A549 (cell line): ENCODE measurements around the gene GNAO1.

Experiments
- CHD2 ChIP-seq: fragments of 150-350 bp; IDR thresholded peaks from 2 replicates; pipeline ENCODE4 v1.6.1; 2014; ENCODE audit warnings: low read length; ENCODE audit not compliant: partially characterized antibody
- CHD4 ChIP-seq: fragments of 200-600 bp; sonication (generic); IDR thresholded peaks from 2 replicates; pipeline ENCODE4 v1.6.1; 2016; ENCODE audit warnings: antibody characterized with exemption, mild to moderate bottlenecking, borderline replicate concordance
- EP300 ChIP-seq, 2 experiments: fragments of >200 bp; sonication (Bioruptor Twin); formaldehyde crosslinking; IDR thresholded peaks; 2 replicates in 1 of 2; 3 replicates in 1 of 2; pipeline ENCODE4 v1.6.1; 2016 to 2017
- HDAC2 ChIP-seq: fragments of 200-600 bp; sonication (generic); IDR thresholded peaks from 2 replicates; pipeline ENCODE4 v1.6.1; 2016
- MYC ChIP-seq: IDR thresholded peaks from 2 replicates; pipeline ENCODE4 v1.6.1; 2012; ENCODE audit warnings: mild to moderate bottlenecking, inconsistent platforms, low read length, improper control_type of control experiment, borderline replicate concordance
- NR3C1 ChIP-seq: fragments of >200 bp; sonication (Bioruptor Twin); formaldehyde crosslinking; IDR thresholded peaks from 3 replicates; pipeline ENCODE4 v1.6.1; 2017
- TP53 ChIP-seq: fragments of 250-450 bp; sonication (Bioruptor Pico); IDR thresholded peaks from 2 replicates; pipeline ENCODE4 v1.5.0; 2021; ENCODE audit warnings: mild to moderate bottlenecking, moderate library complexity
- TF ChIP-seq, protein P1 (sequence below): fragments of 200-600 bp; sonication (generic); IDR thresholded peaks from 2 replicates; pipeline ENCODE4 v1.6.1; 2016; ENCODE audit warnings: antibody characterized with exemption, mild to moderate bottlenecking, moderate library complexity
- TF ChIP-seq, protein P2 (sequence below): fragments of >200 bp; sonication (Bioruptor Twin); formaldehyde crosslinking; IDR thresholded peaks from 3 replicates; pipeline ENCODE4 v1.5.1; 2016

DNA sequence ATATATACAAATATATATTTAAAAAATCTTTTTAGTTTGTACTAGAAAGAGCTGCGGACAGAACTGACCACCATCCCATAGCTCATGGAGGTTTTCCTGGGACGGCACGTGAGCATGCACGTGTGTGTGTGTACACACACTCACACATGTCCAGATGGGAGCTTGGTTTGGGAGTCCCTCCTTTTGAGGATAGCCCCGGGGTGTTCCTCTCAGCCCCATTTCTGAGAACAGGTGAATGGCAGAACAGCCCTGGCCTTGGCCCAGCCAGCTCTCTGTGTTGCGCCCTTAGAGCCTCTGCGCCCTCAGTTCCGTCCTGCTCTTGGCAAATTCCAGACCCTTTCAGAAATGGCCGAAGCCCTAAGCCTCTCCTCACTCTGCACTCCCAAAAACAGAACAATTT is 163.9 kb downstream of the GNAO1 start:
- TF ChIP-seq EP300 (IDR thresholded peaks at IDR 0.05) (no peak), CHD2 (no peak), CHD4 (no peak), NR3C1 (no peak), TP53 (no peak), HDAC2 (no peak), MYC (no peak)
- TF ChIP-seq, protein P1, sequence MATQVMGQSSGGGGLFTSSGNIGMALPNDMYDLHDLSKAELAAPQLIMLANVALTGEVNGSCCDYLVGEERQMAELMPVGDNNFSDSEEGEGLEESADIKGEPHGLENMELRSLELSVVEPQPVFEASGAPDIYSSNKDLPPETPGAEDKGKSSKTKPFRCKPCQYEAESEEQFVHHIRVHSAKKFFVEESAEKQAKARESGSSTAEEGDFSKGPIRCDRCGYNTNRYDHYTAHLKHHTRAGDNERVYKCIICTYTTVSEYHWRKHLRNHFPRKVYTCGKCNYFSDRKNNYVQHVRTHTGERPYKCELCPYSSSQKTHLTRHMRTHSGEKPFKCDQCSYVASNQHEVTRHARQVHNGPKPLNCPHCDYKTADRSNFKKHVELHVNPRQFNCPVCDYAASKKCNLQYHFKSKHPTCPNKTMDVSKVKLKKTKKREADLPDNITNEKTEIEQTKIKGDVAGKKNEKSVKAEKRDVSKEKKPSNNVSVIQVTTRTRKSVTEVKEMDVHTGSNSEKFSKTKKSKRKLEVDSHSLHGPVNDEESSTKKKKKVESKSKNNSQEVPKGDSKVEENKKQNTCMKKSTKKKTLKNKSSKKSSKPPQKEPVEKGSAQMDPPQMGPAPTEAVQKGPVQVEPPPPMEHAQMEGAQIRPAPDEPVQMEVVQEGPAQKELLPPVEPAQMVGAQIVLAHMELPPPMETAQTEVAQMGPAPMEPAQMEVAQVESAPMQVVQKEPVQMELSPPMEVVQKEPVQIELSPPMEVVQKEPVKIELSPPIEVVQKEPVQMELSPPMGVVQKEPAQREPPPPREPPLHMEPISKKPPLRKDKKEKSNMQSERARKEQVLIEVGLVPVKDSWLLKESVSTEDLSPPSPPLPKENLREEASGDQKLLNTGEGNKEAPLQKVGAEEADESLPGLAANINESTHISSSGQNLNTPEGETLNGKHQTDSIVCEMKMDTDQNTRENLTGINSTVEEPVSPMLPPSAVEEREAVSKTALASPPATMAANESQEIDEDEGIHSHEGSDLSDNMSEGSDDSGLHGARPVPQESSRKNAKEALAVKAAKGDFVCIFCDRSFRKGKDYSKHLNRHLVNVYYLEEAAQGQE = no peak
- TF ChIP-seq, protein P2, sequence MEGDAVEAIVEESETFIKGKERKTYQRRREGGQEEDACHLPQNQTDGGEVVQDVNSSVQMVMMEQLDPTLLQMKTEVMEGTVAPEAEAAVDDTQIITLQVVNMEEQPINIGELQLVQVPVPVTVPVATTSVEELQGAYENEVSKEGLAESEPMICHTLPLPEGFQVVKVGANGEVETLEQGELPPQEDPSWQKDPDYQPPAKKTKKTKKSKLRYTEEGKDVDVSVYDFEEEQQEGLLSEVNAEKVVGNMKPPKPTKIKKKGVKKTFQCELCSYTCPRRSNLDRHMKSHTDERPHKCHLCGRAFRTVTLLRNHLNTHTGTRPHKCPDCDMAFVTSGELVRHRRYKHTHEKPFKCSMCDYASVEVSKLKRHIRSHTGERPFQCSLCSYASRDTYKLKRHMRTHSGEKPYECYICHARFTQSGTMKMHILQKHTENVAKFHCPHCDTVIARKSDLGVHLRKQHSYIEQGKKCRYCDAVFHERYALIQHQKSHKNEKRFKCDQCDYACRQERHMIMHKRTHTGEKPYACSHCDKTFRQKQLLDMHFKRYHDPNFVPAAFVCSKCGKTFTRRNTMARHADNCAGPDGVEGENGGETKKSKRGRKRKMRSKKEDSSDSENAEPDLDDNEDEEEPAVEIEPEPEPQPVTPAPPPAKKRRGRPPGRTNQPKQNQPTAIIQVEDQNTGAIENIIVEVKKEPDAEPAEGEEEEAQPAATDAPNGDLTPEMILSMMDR = no peak
